Caco-2 (cell line): ENCODE results near the gene MTREX. TPM values are rescaled to one million over a fixed set of nuclear protein-coding genes. Genes with fewer than 3 reads are reported as not detected.

Experiments
- BruUV-seq: library from RNA; stranded (reverse); fragments of 400-500 nt; replicated peaks from 2 replicates; lab custom pipeline; 2021; lab: Mats Ljungman, UMichigan
- CTCF ChIA-PET: fragments of 300-600 bp; sonication (Branson Sonifier 250); formaldehyde crosslinking; loops from one replicate; lab custom pipeline; 2022; ENCODE audit warnings: antibody characterized with exemption; lab: Charles Lee
- POLR2A ChIA-PET: fragments of 300-600 bp; sonication (Branson Sonifier 250); formaldehyde crosslinking; loops from one replicate; lab custom pipeline; 2022; ENCODE audit warnings: antibody characterized with exemption; lab: Charles Lee
- DNase-seq, 2 experiments: peaks; one replicate each; pipeline versions ENCODE4 v3.0.0 to v3.0.0-alpha.2; 2020 to 2022
- H3K27me3 ChIP-seq: replicated peaks from 2 replicates; pipeline ENCODE4 v1.6.0; 2011; ENCODE audit warnings: low read length; ENCODE audit not compliant: control insufficient read depth, insufficient read depth
- H3K36me3 ChIP-seq: 2 replicates; pipeline ENCODE4 v1.5.1; 2011; ENCODE audit warnings: low read length; ENCODE audit not compliant: control insufficient read depth, insufficient read depth
- H3K4me1 ChIP-seq: fragments of 250-450 bp; sonication (Bioruptor Pico); 2 replicates; pipeline ENCODE4 v1.5.1; 2020; ENCODE audit warnings: mild to moderate bottlenecking
- H3K4me3 ChIP-seq: 2 replicates; pipeline ENCODE4 v1.5.1; 2011; ENCODE audit warnings: low read depth, mild to moderate bottlenecking, control low read depth, low read length
- H3K9me3 ChIP-seq: fragments of 250-450 bp; sonication (Bioruptor Pico); 2 replicates; pipeline ENCODE4 v1.5.1; 2020; ENCODE audit warnings: mild to moderate bottlenecking, moderate library complexity
- H3K27ac Mint-ChIP-seq: one replicate; pipeline ENCODE4 v1.8.0; 2022; ENCODE audit warnings: mixed read lengths; ENCODE audit not compliant: unreplicated experiment
- H3K27me3 Mint-ChIP-seq: one replicate; pipeline ENCODE4 v1.8.0; 2022; ENCODE audit warnings: mixed read lengths; ENCODE audit not compliant: insufficient read depth, unreplicated experiment
- H3K36me3 Mint-ChIP-seq: one replicate; pipeline ENCODE4 v1.8.0; 2022; ENCODE audit warnings: mild to moderate bottlenecking, mixed read lengths; ENCODE audit not compliant: insufficient read depth, unreplicated experiment
- H3K4me1 Mint-ChIP-seq: one replicate; pipeline ENCODE4 v1.8.0; 2022; ENCODE audit warnings: low read depth, mixed read lengths; ENCODE audit not compliant: unreplicated experiment
- H3K4me3 Mint-ChIP-seq: one replicate; pipeline ENCODE4 v1.8.0; 2022; ENCODE audit warnings: mild to moderate bottlenecking, moderate library complexity, mixed read lengths; ENCODE audit not compliant: unreplicated experiment
- H3K9me3 Mint-ChIP-seq: one replicate; pipeline ENCODE4 v1.8.0; 2022; ENCODE audit warnings: mixed read lengths; ENCODE audit not compliant: unreplicated experiment
- intact Hi-C: fragments of 100-400 bp; cut with micrococcal nuclease; formaldehyde crosslinking; loops from one replicate; pipeline ENCODE4 v1.10.0; 2022; ENCODE audit not compliant: unreplicated experiment
- total RNA-seq: library from RNA; stranded (reverse); gene quantifications from 2 replicates; pipeline ENCODE4 v1.2.3, GENCODE V29; 2022
- TF ChIP-seq, protein P1 (sequence below), 2 experiments: fragments of 200-600 bp in 1 of 2; IDR thresholded peaks; 1 replicate in 1 of 2; 2 replicates in 1 of 2; pipeline versions ENCODE4 v1.5.1 to v1.8.0; 2011 to 2022; ENCODE audit warnings: antibody characterized with exemption in 1 of 2, control low read depth in 1 of 2, inconsistent platforms in 1 of 2, low read depth in 1 of 2, low read length in 1 of 2, mild to moderate bottlenecking in 1 of 2, moderate library complexity in 1 of 2; ENCODE audit not compliant: insufficient read depth in 1 of 2, severe bottlenecking in 1 of 2, unreplicated experiment in 1 of 2

Gene MTREX
- total RNA-seq, 1 experiment from 2014 or later, result 83.7 TPM

GRCh38 chr5:55324815-55325418 lies 17.1 kb downstream of the MTREX start:
- no peaks in the 10 kb centered on the region for H3K27me3 ChIP-seq
- H3K4me1 ChIP-seq, result no peaks in the 10 kb centered on the region
- no peak overlapping the region for H3K4me3 ChIP-seq
- BruUV-seq, result no TSS peak
- no peaks in the 10 kb centered on the region for H3K27me3 Mint-ChIP-seq
- intact Hi-C loops, result loop anchor here (1.0 to 10.0 kb wide), 4 partner anchors 138 to 610 kb away; no protein-coding TSS in a partner anchor
- no peaks in the 10 kb centered on the region for H3K9me3 ChIP-seq
- TF ChIP-seq, protein P1, sequence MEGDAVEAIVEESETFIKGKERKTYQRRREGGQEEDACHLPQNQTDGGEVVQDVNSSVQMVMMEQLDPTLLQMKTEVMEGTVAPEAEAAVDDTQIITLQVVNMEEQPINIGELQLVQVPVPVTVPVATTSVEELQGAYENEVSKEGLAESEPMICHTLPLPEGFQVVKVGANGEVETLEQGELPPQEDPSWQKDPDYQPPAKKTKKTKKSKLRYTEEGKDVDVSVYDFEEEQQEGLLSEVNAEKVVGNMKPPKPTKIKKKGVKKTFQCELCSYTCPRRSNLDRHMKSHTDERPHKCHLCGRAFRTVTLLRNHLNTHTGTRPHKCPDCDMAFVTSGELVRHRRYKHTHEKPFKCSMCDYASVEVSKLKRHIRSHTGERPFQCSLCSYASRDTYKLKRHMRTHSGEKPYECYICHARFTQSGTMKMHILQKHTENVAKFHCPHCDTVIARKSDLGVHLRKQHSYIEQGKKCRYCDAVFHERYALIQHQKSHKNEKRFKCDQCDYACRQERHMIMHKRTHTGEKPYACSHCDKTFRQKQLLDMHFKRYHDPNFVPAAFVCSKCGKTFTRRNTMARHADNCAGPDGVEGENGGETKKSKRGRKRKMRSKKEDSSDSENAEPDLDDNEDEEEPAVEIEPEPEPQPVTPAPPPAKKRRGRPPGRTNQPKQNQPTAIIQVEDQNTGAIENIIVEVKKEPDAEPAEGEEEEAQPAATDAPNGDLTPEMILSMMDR (IDR thresholded peaks at IDR 0.05; ENCODE audit: insufficient read depth in 1 of 2, low read depth in 1 of 2, low read length in 1 of 2, severe bottlenecking in 1 of 2, unreplicated experiment in 1 of 2), result peak; percentile 40 to 54
- no peaks in the 10 kb centered on the region for H3K9me3 Mint-ChIP-seq
- peak in 1 of 2 experiments; percentile 32 for DNase-seq
- H3K4me1 Mint-ChIP-seq, result no peaks in the 10 kb centered on the region
- peaks cover 33% of the 10 kb centered on the region for H3K36me3 Mint-ChIP-seq
- H3K4me3 Mint-ChIP-seq, result no peak overlapping the region
- no peaks in the 10 kb centered on the region; the same call in 1 of the 2 replicates for H3K36me3 ChIP-seq
- ChIA-PET CTCF (interaction anchor here (0.6 to 1.0 kb wide), 3 partner anchors 30 to 367 kb away, joined by 3 to 4 read pairs (median 4); no protein-coding TSS in a partner anchor), POLR2A (no interaction called here)
- no peak overlapping the region for H3K27ac Mint-ChIP-seq

DNA sequence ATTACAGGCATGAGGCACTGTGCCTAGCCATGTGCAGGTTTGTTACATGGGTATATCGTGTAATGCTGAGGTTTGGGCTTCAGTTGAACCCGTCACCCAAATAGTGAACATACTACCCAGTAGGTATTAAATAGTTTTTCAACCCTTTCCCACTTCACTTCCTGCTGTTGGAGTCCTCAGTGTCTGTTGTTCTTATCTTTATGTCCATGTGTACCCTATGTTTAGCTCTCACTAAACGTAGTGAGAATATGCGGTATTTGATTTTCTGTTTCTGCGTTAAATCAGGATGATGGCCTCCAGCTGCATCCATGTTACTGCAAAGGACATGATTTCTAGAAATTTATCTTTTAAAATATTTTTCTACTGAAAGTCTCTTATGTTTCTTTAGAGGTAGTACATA lies 17.8 kb downstream of the MTREX start:
- H3K4me1 Mint-ChIP-seq, result no peaks in the 10 kb centered on the region
- no peaks in the 10 kb centered on the region for H3K27me3 ChIP-seq
- no peaks in the 10 kb centered on the region for H3K27me3 Mint-ChIP-seq
- H3K9me3 ChIP-seq, result no peaks in the 10 kb centered on the region
- no peak overlapping the region for H3K27ac Mint-ChIP-seq
- H3K4me3 Mint-ChIP-seq, result no peak overlapping the region
- H3K36me3 Mint-ChIP-seq, result peaks cover 40% of the 10 kb centered on the region
- TF ChIP-seq, protein P1 (IDR thresholded peaks at IDR 0.05; ENCODE audit: insufficient read depth in 1 of 2, low read depth in 1 of 2, low read length in 1 of 2, severe bottlenecking in 1 of 2, unreplicated experiment in 1 of 2), result no peak
- POLR2A ChIA-PET, result no interaction called here
- H3K9me3 Mint-ChIP-seq, result no peaks in the 10 kb centered on the region
- H3K4me1 ChIP-seq, result no peaks in the 10 kb centered on the region
- CTCF ChIA-PET, result no interaction called here
- intact Hi-C loops, result loop anchor here (1.0 to 10.0 kb wide), 2 partner anchors 366 to 609 kb away; no protein-coding TSS in a partner anchor
- BruUV-seq, result no TSS peak
- H3K4me3 ChIP-seq, result no peak overlapping the region
- DNase-seq, result no peak
- no peaks in the 10 kb centered on the region; the same call in 1 of the 2 replicates for H3K36me3 ChIP-seq

DNA sequence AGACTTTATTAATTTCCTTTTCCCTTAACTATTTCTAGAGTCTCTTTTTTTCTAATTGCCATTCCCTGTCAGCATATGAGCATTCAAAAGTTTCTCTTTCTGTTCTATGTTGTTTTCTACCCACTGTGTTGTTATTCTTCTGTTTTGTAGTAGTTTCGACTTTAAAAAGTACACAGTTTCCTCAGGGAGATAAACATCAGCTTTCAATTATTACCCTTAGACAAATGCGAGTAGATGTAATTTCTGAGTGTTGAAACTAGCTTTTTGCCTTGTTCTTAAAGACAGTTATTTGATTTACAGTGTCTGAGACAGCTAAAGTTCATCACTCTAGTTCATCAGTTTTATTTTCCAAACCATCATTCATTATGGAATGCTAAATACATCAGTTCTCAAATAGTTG lies 19.5 kb downstream of the MTREX start:
- intact Hi-C loops, result loop anchor here (10.0 kb wide), 1 partner anchor 608 kb away; no protein-coding TSS in a partner anchor
- Mint-ChIP-seq H3K27me3 (no peaks in the 10 kb centered on the region), H3K36me3 (peaks cover 46% of the 10 kb centered on the region), H3K4me3 (no peak overlapping the region), H3K4me1 (no peaks in the 10 kb centered on the region), H3K9me3 (no peaks in the 10 kb centered on the region), H3K27ac (no peak overlapping the region)
- ChIA-PET CTCF (interaction anchor here (0.7 kb wide), 1 partner anchor 365 kb away, joined by 4 read pairs; no protein-coding TSS in a partner anchor), POLR2A (interaction anchor here (0.6 kb wide), 1 partner anchor 16 kb away, joined by 6 read pairs; no protein-coding TSS in a partner anchor)
- TF ChIP-seq, protein P1 (IDR thresholded peaks at IDR 0.05; ENCODE audit: insufficient read depth in 1 of 2, low read depth in 1 of 2, low read length in 1 of 2, severe bottlenecking in 1 of 2, unreplicated experiment in 1 of 2), result no peak
- no peaks in the 10 kb centered on the region; the same call in 1 of the 2 replicates for H3K36me3 ChIP-seq
- no peak for DNase-seq
- no peak overlapping the region for H3K4me3 ChIP-seq
- H3K9me3 ChIP-seq, result no peaks in the 10 kb centered on the region
- BruUV-seq, result no TSS peak
- H3K27me3 ChIP-seq, result no peaks in the 10 kb centered on the region
- no peaks in the 10 kb centered on the region for H3K4me1 ChIP-seq
